Gastrocnemius medialis (tissue), 4 donors: ENCODE measurements around the gene ZBTB20.

ENCODE experiments used
- CTCF ChIP-seq, 5 experiments: fragments of 450-650 bp in 3 of 5; fragments of 200-600 bp in 2 of 5; sonication (generic) in 2 of 5; IDR thresholded peaks in 4 of 5; conservative IDR thresholded peaks in 1 of 5; 1 replicate in 4 of 5; 2 replicates in 1 of 5; pipeline ENCODE4 v1.5.1; 2016 to 2019; ENCODE audit warnings: antibody characterized with exemption in 5 of 5, mild to moderate bottlenecking in 3 of 5, moderate library complexity in 3 of 5
- POLR2A ChIP-seq, 2 donors: fragments of 450-650 bp; IDR thresholded peaks; one replicate each; pipeline ENCODE4 v1.6.1; 2017; ENCODE audit warnings: antibody characterized with exemption in 2 of 2, mild to moderate bottlenecking in 2 of 2, moderate library complexity in 2 of 2

DNA sequence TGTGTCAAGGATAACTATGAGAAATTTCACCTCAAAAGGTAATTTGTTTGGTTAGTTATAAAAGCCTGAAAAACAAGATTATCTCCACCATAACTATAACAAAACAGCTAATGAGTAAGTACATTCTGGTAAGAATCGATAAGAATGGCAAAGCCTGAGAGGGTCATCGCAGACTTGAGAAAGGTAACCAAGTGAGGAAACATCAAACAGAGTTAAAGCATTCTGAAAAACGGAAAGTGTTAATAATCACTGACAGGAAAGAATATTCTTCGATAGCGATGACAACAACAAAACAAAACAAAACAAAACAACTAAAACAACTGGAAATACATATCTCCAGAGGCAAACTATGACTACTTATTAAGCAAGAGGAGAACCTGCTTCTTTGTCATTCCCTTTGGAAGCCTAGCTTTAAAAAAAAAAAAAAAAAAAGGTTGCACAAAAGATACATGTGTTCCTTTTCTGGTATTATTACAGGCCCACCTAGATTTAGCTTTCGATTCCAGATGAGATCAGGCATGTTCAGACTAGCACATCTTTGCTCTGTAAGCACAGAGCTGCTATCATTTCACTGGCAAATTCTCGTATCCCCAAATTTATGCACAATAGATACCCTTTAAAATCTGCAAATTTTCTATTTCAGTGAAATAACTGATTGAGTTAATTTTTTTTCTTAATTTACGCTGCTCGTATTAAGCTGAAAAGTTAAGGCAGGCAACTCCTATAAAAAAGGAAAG lies 697.6 kb downstream of the ZBTB20 start:
- no peak for TF ChIP-seq CTCF (IDR thresholded peaks at IDR 0.05 in 4 of 5, conservative IDR thresholded peaks at IDR 0.05 in 1 of 5)
- no peak for TF ChIP-seq POLR2A (IDR thresholded peaks at IDR 0.05)
